Fibroblast of skin of right quadriceps (primary cell): ENCODE data around the gene SLC22A4.
A peak's percentile ranks its signal among the peaks of the same experiment; 100 is the strongest.

Experiments
- DNase-seq: peaks from one replicate; pipeline ENCODE4 v3.0.0-alpha.2; 2013

SLC22A4 gene

GRCh38 chr5:132378580-132378979 is 84.4 kb downstream of the SLC22A4 start:
- DNase-seq = no peak

- DNase-seq = no peak
These were observed 85.9 kb downstream of the SLC22A4 start for GRCh38 chr5:132380047-132380446.

- DNase-seq = no peak
These were observed 86.5 kb downstream of the SLC22A4 start for GRCh38 chr5:132380741-132381140.

GRCh38 chr5:132381614-132382013 is 87.4 kb downstream of the SLC22A4 start:
- no peak for DNase-seq

- no peak for DNase-seq
These were observed 89.1 kb downstream of the SLC22A4 start for GRCh38 chr5:132383261-132383660.

GRCh38 chr5:132383984-132384383 is 89.8 kb downstream of the SLC22A4 start:
- DNase-seq = no peak

GRCh38 chr5:132384506-132385050 is 90.4 kb downstream of the SLC22A4 start:
- DNase-seq = no peak

GRCh38 chr5:132385326-132386105 is 91.3 kb downstream of the SLC22A4 start:
- peak; percentile 58 for DNase-seq

- peak; percentile 66 for DNase-seq
These were observed 92.6 kb downstream of the SLC22A4 start for GRCh38 chr5:132386644-132387286.

- peak; percentile 100 for DNase-seq
These were observed 93.5 kb downstream of the SLC22A4 start for GRCh38 chr5:132387640-132388117.

GRCh38 chr5:132388244-132389050 is 94.3 kb downstream of the SLC22A4 start:
- peak; percentile 65 for DNase-seq

- DNase-seq = no peak
These were observed 94.8 kb downstream of the SLC22A4 start for GRCh38 chr5:132389051-132389331.

GRCh38 chr5:132389585-132390286 is 95.5 kb downstream of the SLC22A4 start:
- DNase-seq = peak; percentile 100

- no peak for DNase-seq
These were observed 97.1 kb downstream of the SLC22A4 start for GRCh38 chr5:132391247-132391646.

- no peak for DNase-seq
These were observed 97.7 kb downstream of the SLC22A4 start for GRCh38 chr5:132391870-132392269.

GRCh38 chr5:132392411-132392810 is 98.2 kb downstream of the SLC22A4 start:
- no peak for DNase-seq

- DNase-seq = no peak
These were observed 99.0 kb downstream of the SLC22A4 start for GRCh38 chr5:132392978-132393825.
